Measurements from ENCODE around the gene ENPP7.

The ENPP7 gene

DNA sequence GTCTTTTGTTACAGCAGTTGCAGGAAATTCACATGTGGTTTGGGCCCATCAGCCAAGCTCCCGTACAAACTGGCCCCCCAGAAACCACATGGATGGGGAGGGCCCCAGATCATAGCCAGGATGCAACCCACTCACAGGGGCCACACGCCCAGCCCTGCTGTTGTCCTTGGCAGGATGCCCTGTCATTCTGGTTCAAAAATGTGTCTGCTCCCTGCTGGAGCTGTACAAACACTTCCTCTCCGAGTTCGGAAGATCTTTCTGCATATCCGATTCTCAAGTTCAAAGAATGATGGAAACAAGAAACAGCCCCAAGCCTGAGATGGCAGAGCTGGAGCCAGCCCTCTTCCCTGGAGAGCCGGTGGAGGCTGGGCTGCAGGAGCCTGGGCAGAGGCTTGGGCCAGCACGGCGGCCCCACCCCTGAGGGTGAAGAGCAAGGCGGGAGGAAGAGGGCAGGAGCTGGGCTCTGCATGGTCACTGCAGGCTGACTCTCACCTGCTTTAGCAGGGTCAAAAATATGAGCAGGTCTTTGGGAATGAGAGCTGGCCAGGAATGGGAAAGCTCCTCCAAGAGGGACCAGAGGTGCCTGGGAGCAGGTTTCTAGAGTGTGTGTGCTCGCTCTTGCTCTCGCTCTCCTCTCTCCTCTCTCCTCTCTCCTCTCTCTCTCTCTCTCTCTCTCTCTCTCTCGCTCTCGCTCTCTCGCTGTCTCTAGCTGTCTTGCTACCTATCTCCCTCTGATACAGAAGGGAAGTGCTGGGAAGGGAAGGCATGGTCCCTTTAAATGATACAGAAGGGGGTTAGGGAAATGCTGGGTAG is 34.7 kb upstream of the ENPP7 start:
- H3K4me1 ChIP-seq (ENCODE audit: control insufficient read depth in 2 of 2, insufficient read depth in 1 of 2, low read depth in 1 of 2, low read length in 2 of 2) = peaks cover 0 to 4% of the 10 kb centered on the region in 2 donors
- H2BK12ac ChIP-seq (ENCODE audit: low read length) = no peak overlapping the region
- H3K4me2 ChIP-seq (ENCODE audit: insufficient read depth, low read length, poor library complexity, severe bottlenecking) = no peak overlapping the region
- H3K9ac ChIP-seq (ENCODE audit: low read depth, low read length, poor library complexity) = no peak overlapping the region
- H2BK15ac ChIP-seq (ENCODE audit: low read length) = no peak overlapping the region
- H2AFZ ChIP-seq (ENCODE audit: low read length) = no peak overlapping the region
- H3K27me3 ChIP-seq (ENCODE audit: control insufficient read depth in 3 of 3, insufficient read depth in 3 of 3, low read depth in 1 of 3, low read length in 3 of 3) = peaks cover 0 to 46% (median 0%) of the 10 kb centered on the region in 3 experiments
- H3K4ac ChIP-seq (ENCODE audit: low read length) = no peak overlapping the region
- H3K14ac ChIP-seq (ENCODE audit: low read length) = no peak overlapping the region
- no peaks in the 10 kb centered on the region for H3K79me1 ChIP-seq (ENCODE audit: low read depth, low read length)
- DNase-seq (ENCODE audit: low spot score) = no peak
- no peak overlapping the region for H3K18ac ChIP-seq (ENCODE audit: low read length)
- no peak overlapping the region for H2BK5ac ChIP-seq (ENCODE audit: low read length)
- H3K4me3 ChIP-seq (ENCODE audit: low read length in 2 of 2) = no peak overlapping the region
- H3K9me3 ChIP-seq (replicated peaks in 1 of 2; ENCODE audit: control insufficient read depth in 2 of 2, insufficient read depth in 1 of 2, low read depth in 1 of 2, low read length in 2 of 2) = peaks cover 0 to 3% of the 10 kb centered on the region in 2 donors
- H4K91ac ChIP-seq (ENCODE audit: low read depth, low read length, poor library complexity) = no peak overlapping the region
- no peak overlapping the region for H2BK120ac ChIP-seq (ENCODE audit: low read depth, low read length)
- H3K27ac ChIP-seq (replicated peaks; ENCODE audit: low read length) = no peak overlapping the region
- H3K36me3 ChIP-seq (replicated peaks in 1 of 2; ENCODE audit: control insufficient read depth in 2 of 2, insufficient read depth in 2 of 2, low read length in 2 of 2) = no peaks in the 10 kb centered on the region
- no peak overlapping the region for H3K23ac ChIP-seq (ENCODE audit: low read depth, low read length, poor library complexity)
- no peak overlapping the region for H4K8ac ChIP-seq (ENCODE audit: low read depth, low read length)
- H2AK5ac ChIP-seq (ENCODE audit: low read depth, low read length) = peak overlapping the region; percentile 17
- no CpG with 5 or more reads among the region's 14 CpGs for WGBS, 2 donors (ENCODE audit: extremely low coverage in 2 of 2, insufficient read length in 2 of 2, insufficient replicate concordance in 1 of 2)

DNA sequence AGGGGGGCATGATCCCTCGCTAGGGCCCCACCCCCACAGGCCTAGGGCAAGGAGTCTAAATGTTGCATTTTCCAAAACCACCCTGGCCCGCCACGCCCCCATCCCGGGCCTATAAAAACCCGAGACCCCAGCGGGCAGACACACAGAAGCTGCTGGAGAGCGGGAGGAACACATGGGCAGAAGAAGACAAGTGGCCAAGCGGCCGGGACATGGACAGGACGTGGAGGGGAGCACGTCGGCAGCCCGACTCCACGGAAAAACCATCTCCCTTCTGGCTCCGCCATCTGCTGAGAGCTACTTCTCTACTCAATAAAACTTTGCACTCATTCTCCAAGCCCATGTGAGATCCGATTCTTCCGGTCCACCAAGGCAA is 34.1 kb upstream of the ENPP7 start:
- H3K9me3 ChIP-seq (replicated peaks in 1 of 2; ENCODE audit: control insufficient read depth in 2 of 2, insufficient read depth in 1 of 2, low read depth in 1 of 2, low read length in 2 of 2) = peaks cover 0 to 3% of the 10 kb centered on the region in 2 donors
- no peaks in the 10 kb centered on the region for H3K36me3 ChIP-seq (replicated peaks in 1 of 2; ENCODE audit: control insufficient read depth in 2 of 2, insufficient read depth in 2 of 2, low read length in 2 of 2)
- no peak overlapping the region for H3K4ac ChIP-seq (ENCODE audit: low read length)
- no peak overlapping the region for H4K8ac ChIP-seq (ENCODE audit: low read depth, low read length)
- H3K4me2 ChIP-seq (ENCODE audit: insufficient read depth, low read length, poor library complexity, severe bottlenecking) = no peak overlapping the region
- H2BK15ac ChIP-seq (ENCODE audit: low read length) = no peak overlapping the region
- no peak overlapping the region for H2AFZ ChIP-seq (ENCODE audit: low read length)
- H3K14ac ChIP-seq (ENCODE audit: low read length) = no peak overlapping the region
- H2BK12ac ChIP-seq (ENCODE audit: low read length) = no peak overlapping the region
- H3K23ac ChIP-seq (ENCODE audit: low read depth, low read length, poor library complexity) = no peak overlapping the region
- no peak overlapping the region for H3K4me3 ChIP-seq (ENCODE audit: low read length in 2 of 2)
- no peak overlapping the region for H3K9ac ChIP-seq (ENCODE audit: low read depth, low read length, poor library complexity)
- H4K91ac ChIP-seq (ENCODE audit: low read depth, low read length, poor library complexity) = no peak overlapping the region
- no peak overlapping the region for H2BK120ac ChIP-seq (ENCODE audit: low read depth, low read length)
- no peak overlapping the region for H2AK5ac ChIP-seq (ENCODE audit: low read depth, low read length)
- H3K4me1 ChIP-seq (ENCODE audit: control insufficient read depth in 2 of 2, insufficient read depth in 1 of 2, low read depth in 1 of 2, low read length in 2 of 2) = peaks cover 0 to 1% of the 10 kb centered on the region in 2 donors
- H3K79me1 ChIP-seq (ENCODE audit: low read depth, low read length) = no peaks in the 10 kb centered on the region
- WGBS, 2 donors (ENCODE audit: extremely low coverage in 2 of 2, insufficient read length in 2 of 2, insufficient replicate concordance in 1 of 2) = no CpG with 5 or more reads among the region's 17 CpGs
- no peak overlapping the region for H3K18ac ChIP-seq (ENCODE audit: low read length)
- H3K27ac ChIP-seq (replicated peaks; ENCODE audit: low read length) = no peak overlapping the region
- H2BK5ac ChIP-seq (ENCODE audit: low read length) = no peak overlapping the region
- peaks cover 0 to 42% (median 0%) of the 10 kb centered on the region in 3 experiments for H3K27me3 ChIP-seq (ENCODE audit: control insufficient read depth in 3 of 3, insufficient read depth in 3 of 3, low read depth in 1 of 3, low read length in 3 of 3)
- DNase-seq (ENCODE audit: low spot score) = no peak

DNA sequence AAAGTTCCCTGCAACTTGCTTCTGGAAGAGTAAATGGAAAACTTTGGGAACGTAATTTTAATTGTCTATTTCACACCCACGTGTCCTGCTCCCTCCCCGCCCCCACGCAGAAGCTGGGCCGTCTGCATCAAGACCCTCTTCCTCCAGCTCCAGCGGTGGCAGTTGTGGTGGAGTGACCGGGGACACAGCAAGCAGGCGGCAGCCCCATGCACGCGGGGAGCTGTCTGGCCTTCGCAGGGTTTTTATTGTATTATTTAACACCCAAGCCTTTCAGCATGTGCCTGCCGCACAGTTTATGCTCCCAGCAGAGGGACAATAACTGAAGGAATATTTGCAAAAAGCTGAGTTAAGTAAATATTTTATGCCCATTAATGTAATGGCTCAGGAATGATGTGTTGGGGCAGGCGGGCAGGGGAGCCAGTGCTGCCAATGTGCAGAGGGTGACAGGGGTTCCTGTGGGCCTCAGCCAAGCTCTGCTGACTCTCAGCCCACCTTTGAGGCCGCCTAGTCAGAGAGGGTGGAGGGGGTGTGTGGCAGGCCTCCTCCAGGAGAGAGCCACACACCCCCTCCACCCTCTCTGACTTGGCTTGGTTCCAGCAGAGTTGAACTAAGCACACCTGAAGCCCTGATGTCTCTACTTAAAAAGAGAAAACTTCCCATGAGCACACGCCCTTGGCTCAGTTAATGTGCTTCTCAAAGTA is 32.4 kb upstream of the ENPP7 start:
- Histone ChIP-seq H3K79me1 (ENCODE audit: low read depth, low read length) (no peaks in the 10 kb centered on the region), H2BK12ac (ENCODE audit: low read length) (no peak overlapping the region), H2BK15ac (ENCODE audit: low read length) (no peak overlapping the region), H3K36me3 (replicated peaks in 1 of 2; ENCODE audit: control insufficient read depth in 2 of 2, insufficient read depth in 2 of 2, low read length in 2 of 2) (no peaks in the 10 kb centered on the region), H3K9ac (ENCODE audit: low read depth, low read length, poor library complexity) (no peak overlapping the region), H3K23ac (ENCODE audit: low read depth, low read length, poor library complexity) (no peak overlapping the region), H3K27me3 (ENCODE audit: control insufficient read depth in 3 of 3, insufficient read depth in 3 of 3, low read depth in 1 of 3, low read length in 3 of 3) (peaks cover 0 to 37% (median 0%) of the 10 kb centered on the region in 3 experiments), H2AFZ (ENCODE audit: low read length) (no peak overlapping the region), H3K4me1 (ENCODE audit: control insufficient read depth in 2 of 2, insufficient read depth in 1 of 2, low read depth in 1 of 2, low read length in 2 of 2) (peaks cover 0 to 4% of the 10 kb centered on the region in 2 donors), H2AK5ac (ENCODE audit: low read depth, low read length) (no peak overlapping the region), H3K4me2 (ENCODE audit: insufficient read depth, low read length, poor library complexity, severe bottlenecking) (no peak overlapping the region), H3K14ac (ENCODE audit: low read length) (no peak overlapping the region), H3K27ac (replicated peaks; ENCODE audit: low read length) (no peak overlapping the region), H3K4ac (ENCODE audit: low read length) (no peak overlapping the region), H4K91ac (ENCODE audit: low read depth, low read length, poor library complexity) (no peak overlapping the region), H2BK5ac (ENCODE audit: low read length) (no peak overlapping the region), H3K18ac (ENCODE audit: low read length) (no peak overlapping the region), H2BK120ac (ENCODE audit: low read depth, low read length) (no peak overlapping the region), H3K9me3 (replicated peaks in 1 of 2; ENCODE audit: control insufficient read depth in 2 of 2, insufficient read depth in 1 of 2, low read depth in 1 of 2, low read length in 2 of 2) (peaks cover 0 to 2% of the 10 kb centered on the region in 2 donors), H3K4me3 (ENCODE audit: low read length in 2 of 2) (no peak overlapping the region), H4K8ac (ENCODE audit: low read depth, low read length) (no peak overlapping the region)
- WGBS, 2 donors (ENCODE audit: extremely low coverage in 2 of 2, insufficient read length in 2 of 2, insufficient replicate concordance in 1 of 2) = no CpG with 5 or more reads among the region's 15 CpGs
- DNase-seq (ENCODE audit: low spot score) = no peak

DNA sequence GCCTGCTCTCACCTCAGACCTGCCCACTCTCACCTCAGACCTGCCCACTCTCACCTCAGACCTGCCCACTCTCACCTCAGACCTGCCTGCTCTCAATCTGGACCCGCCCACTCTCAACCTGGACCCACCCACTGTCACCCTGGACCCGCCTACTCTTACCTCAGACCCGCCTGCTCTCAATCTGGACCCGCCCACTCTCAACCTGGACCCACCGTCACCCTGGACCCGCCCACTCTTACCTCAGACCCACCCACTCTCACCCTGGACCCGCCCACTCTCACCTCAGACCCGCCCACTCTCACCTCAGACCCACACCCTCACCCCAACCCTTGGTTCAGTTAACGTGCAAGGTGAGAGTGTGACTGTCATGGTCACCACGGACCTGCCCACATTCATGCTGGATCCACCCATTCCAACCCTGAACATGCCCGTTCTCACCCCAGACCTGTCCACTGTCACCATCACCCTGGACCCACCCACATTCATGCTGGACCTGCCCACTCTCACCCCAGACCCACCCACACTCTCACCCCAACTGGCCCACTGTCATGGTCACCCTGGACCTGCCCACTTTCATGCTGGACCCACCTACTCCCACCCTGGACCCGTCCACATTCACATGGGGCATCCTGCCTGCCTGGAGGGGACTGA is 31.2 kb upstream of the ENPP7 start:
- Histone ChIP-seq H4K91ac (ENCODE audit: low read depth, low read length, poor library complexity) (no peak overlapping the region), H3K14ac (ENCODE audit: low read length) (peak overlapping the region; percentile 47), H3K23ac (ENCODE audit: low read depth, low read length, poor library complexity) (no peak overlapping the region), H2BK15ac (ENCODE audit: low read length) (no peak overlapping the region), H3K18ac (ENCODE audit: low read length) (no peak overlapping the region), H3K27me3 (ENCODE audit: control insufficient read depth in 3 of 3, insufficient read depth in 3 of 3, low read depth in 1 of 3, low read length in 3 of 3) (peaks cover 0 to 36% (median 0%) of the 10 kb centered on the region in 3 experiments), H3K4me3 (ENCODE audit: low read length in 2 of 2) (peak overlapping the region in 1 of 2 donors; percentile 54), H2BK5ac (ENCODE audit: low read length) (no peak overlapping the region), H3K36me3 (replicated peaks in 1 of 2; ENCODE audit: control insufficient read depth in 2 of 2, insufficient read depth in 2 of 2, low read length in 2 of 2) (no peaks in the 10 kb centered on the region), H3K4ac (ENCODE audit: low read length) (no peak overlapping the region), H3K9ac (ENCODE audit: low read depth, low read length, poor library complexity) (no peak overlapping the region), H3K9me3 (replicated peaks in 1 of 2; ENCODE audit: control insufficient read depth in 2 of 2, insufficient read depth in 1 of 2, low read depth in 1 of 2, low read length in 2 of 2) (no peaks in the 10 kb centered on the region), H2BK120ac (ENCODE audit: low read depth, low read length) (no peak overlapping the region), H2AK5ac (ENCODE audit: low read depth, low read length) (no peak overlapping the region), H2BK12ac (ENCODE audit: low read length) (peak overlapping the region; percentile 2), H3K4me1 (ENCODE audit: control insufficient read depth in 2 of 2, insufficient read depth in 1 of 2, low read depth in 1 of 2, low read length in 2 of 2) (peaks cover 0 to 4% of the 10 kb centered on the region in 2 donors), H4K8ac (ENCODE audit: low read depth, low read length) (no peak overlapping the region), H2AFZ (ENCODE audit: low read length) (no peak overlapping the region), H3K79me1 (ENCODE audit: low read depth, low read length) (no peaks in the 10 kb centered on the region), H3K27ac (replicated peaks; ENCODE audit: low read length) (no peak overlapping the region), H3K4me2 (ENCODE audit: insufficient read depth, low read length, poor library complexity, severe bottlenecking) (no peak overlapping the region)
- DNase-seq (ENCODE audit: low spot score) = no peak
- WGBS, 2 donors (ENCODE audit: extremely low coverage in 2 of 2, insufficient read length in 2 of 2, insufficient replicate concordance in 1 of 2) = no CpG with 5 or more reads among the region's 12 CpGs
